Stimulated activated CD4-positive, alpha-beta T cell treated with anti-CD3 and anti-CD28 coated beads, Interleukin-4, amount 100 ng/mL, for 24 hours (primary cell): Measurements from ENCODE around the gene EPHA7.

Experiments
- DNase-seq: peaks from one replicate; pipeline ENCODE4 v3.0.0-alpha.2; 2020

EPHA7 gene

DNA sequence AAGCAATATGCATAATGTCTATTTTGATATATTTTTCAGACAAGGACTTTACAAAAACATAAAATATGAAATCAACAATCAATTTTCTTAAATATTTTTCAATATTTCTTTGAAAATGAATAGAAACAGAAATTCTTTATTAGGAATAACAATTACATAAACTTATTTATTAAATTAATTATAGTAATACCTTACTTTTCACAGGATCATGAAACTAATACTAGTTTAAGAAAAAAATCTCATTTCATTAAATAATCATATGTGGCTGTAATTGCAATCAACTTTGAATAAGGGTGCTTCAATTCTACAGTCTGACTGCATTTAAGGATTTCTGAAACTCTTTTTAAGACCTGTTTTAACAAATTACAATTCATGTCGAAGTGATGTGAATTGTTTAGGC is 26.6 kb downstream of the EPHA7 start:
- DNase-seq: no peak

DNA sequence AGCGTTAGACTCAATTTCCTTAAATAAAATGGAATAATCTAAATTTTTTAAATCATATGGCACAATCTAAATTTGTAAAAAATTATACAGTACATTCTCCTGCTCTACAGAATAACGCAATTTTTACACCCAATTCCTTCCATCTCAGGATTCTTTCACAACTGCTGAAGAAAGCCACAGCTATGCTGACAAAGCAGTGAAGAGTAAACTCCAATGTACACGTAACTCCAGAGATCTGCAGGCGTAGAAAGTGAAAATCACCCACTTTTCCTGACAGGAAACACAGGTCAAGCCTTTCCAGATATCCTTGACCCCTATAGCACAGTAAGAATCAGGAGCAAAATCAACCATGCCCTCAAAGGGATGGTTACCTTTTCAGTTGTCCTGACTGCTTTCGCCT is 27.4 kb downstream of the EPHA7 start:
- no peak for DNase-seq

DNA sequence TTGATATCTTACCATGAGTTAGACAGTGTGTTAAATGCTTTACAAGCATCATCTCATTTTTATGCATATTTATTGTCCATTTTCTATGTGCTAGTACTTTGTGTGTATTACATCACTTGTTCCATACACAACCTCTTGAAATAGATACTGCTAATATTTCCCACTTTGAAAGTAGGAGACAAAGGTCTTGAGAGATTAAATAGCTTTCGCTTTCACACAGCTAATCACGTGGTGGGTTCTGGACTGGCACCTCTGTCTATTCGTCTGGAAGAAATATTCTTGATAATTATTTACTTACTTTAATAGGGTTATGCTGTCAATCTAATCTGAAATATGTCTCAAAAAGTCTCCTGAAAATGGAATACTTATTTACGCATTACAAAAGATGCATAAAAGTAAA is 30.2 kb downstream of the EPHA7 start:
- DNase-seq: no peak

- no peak for DNase-seq
These were observed 31.3 kb downstream of the EPHA7 start for GRCh38 chr6:93388070-93388469.

DNA sequence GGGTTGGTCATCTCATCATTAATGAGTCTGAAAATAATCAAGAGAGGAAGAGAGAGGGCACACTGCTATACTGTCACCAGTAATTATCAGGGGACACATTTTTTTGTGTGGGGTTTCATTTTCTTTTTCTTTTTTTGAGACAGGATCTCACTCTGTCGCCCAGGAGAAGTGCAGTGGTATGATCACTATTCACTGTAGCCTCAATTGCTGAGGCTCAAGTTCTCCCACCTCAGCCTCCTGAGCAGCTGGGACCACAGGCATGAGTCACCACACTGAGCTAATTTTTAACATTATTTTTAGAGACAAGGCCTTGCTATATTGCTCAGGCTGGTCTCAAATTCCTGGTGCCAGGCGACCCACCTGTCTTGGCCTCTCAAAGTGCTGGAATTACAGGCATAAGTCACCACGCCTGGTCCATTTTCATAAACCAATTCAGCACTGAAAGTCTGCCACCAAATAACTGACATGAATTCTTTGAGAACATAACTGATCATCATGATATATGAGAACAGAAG is 43.3 kb downstream of the EPHA7 start:
- no peak for DNase-seq

DNA sequence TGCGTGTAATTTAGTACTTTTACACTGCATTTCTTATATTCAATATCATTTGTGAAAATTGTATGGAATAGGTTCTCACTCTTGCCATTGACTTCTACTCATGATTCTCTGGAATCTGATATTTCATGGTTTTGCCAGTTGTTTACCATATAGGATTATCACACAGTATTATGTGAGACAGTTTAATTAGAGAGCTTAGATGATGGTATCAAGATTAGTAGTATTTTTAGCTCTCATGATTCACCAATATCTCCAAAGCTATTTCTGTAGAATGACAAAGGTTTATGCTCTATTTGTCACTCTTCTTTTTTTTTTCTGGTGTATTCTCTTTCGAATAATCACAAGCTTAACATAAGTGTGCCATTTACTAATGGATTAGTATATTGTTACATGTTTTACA is 45.9 kb downstream of the EPHA7 start:
- DNase-seq: no peak

GRCh38 chr6:93371756-93372155 is 47.6 kb downstream of the EPHA7 start:
- DNase-seq: no peak

DNA sequence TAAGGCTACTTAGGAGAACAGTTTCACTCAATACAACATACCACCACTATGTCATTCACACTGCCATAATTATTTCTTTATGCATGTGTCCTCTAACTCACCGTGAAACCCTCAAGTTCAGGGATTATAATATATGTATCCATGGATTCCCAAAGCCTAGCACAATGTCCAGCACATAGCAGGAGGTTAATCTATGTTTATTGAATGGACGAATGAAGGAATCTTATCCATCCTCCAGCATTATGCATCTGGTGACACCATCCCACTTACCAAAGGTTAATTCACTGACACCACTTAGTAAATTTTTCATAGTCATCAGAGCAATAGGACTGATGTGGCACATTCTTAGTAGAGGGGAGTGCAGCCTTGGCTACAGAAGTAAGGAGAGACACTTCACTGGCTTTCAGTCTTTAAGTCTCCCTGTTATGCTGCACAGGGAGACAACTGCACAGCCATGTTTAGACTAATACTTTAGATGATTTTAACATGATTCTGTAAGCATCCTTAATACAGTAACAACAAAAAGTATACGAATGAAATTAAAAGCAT is 49.7 kb downstream of the EPHA7 start:
- no peak for DNase-seq

- DNase-seq: no peak
These were observed 52.9 kb downstream of the EPHA7 start for GRCh38 chr6:93366506-93366905.

GRCh38 chr6:93365445-93365844 is 53.9 kb downstream of the EPHA7 start:
- DNase-seq: no peak

- no peak for DNase-seq
These were observed 60.9 kb downstream of the EPHA7 start for GRCh38 chr6:93358435-93358834.

GRCh38 chr6:93352604-93353003 is 66.8 kb downstream of the EPHA7 start:
- DNase-seq: no peak

GRCh38 chr6:93351222-93351621 is 68.1 kb downstream of the EPHA7 start:
- DNase-seq: no peak

- no peak for DNase-seq
These were observed 68.6 kb downstream of the EPHA7 start for GRCh38 chr6:93350774-93351173.

GRCh38 chr6:93344333-93344835 is 75.0 kb downstream of the EPHA7 start:
- DNase-seq: no peak

GRCh38 chr6:93343476-93343875 is 75.9 kb downstream of the EPHA7 start:
- no peak for DNase-seq

- no peak for DNase-seq
These were observed 77.3 kb downstream of the EPHA7 start for GRCh38 chr6:93341900-93342613.

- no peak for DNase-seq
These were observed 81.5 kb downstream of the EPHA7 start for GRCh38 chr6:93337772-93338394.

- no peak for DNase-seq
These were observed 82.3 kb downstream of the EPHA7 start for GRCh38 chr6:93337014-93337413.

- no peak for DNase-seq
These were observed 89.9 kb downstream of the EPHA7 start for GRCh38 chr6:93329301-93330000.

- DNase-seq: no peak
These were observed 91.5 kb downstream of the EPHA7 start for GRCh38 chr6:93327857-93328256.

DNA sequence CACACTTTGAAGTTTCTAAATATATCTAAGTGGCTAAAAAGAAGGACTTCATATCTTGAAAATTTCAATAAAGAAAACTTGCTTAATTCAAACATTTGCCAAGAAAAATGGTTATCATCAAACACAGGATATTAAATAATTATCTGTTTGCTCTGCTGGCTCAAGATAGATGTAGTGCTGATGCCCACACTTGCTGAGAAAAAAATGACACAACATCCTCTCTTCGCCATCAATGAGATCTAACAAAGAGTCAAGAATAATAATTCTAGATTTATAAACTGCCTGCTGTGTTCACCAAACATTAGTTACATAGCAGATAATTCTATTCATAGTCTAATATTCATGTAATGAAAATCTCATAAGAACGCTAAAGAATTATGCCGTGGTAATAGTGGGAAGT is 93.6 kb downstream of the EPHA7 start:
- DNase-seq: no peak

DNA sequence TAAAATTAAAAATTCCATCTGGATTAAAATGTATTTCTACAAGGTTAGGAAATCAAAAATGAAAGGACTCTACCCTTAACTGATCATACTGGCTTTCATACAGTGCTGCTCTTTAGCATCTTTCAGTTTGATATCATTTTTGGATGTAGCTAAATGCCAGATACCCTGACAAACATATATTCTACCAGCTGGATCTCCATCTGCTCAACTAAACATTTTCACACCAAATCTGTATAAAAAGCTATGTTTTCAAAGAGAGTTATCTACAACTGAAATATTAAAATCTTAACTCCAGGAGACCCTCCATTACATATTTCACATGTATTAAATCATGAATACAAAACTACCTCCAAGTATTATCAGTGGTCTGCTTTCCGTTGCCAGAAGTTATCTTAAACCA is 95.7 kb downstream of the EPHA7 start:
- no peak for DNase-seq

- DNase-seq: no peak
These were observed 96.7 kb downstream of the EPHA7 start for GRCh38 chr6:93322651-93323050.
